ENCODE data around the gene IPO11.
A peak's percentile ranks its signal among the peaks of the same experiment; 100 is the strongest.
"Not testable (repeated sequence)": the region's sequence is repeated elsewhere in the genome, so short reads cannot be mapped to it uniquely, and the experiment has no call there.

The IPO11 gene

GRCh38 chr5:62450259-62450658 is 37.7 kb downstream of the IPO11 start:
- no peak for DNase-seq

GRCh38 chr5:62457071-62457470 is 44.5 kb downstream of the IPO11 start:
- DNase-seq, result no peak

GRCh38 chr5:62460578-62460983 is 48.0 kb downstream of the IPO11 start:
- DNase-seq, result peak; percentile 64

GRCh38 chr5:62461561-62461960 is 49.0 kb downstream of the IPO11 start:
- DNase-seq, result no peak

GRCh38 chr5:62465985-62466925 is 53.7 kb downstream of the IPO11 start:
- no peak for DNase-seq

- no peak for DNase-seq
These were observed 60.6 kb downstream of the IPO11 start for GRCh38 chr5:62473209-62473608.

GRCh38 chr5:62475072-62475471 is 62.5 kb downstream of the IPO11 start:
- DNase-seq, result no peak

GRCh38 chr5:62477801-62478200 is 65.2 kb downstream of the IPO11 start:
- DNase-seq, result no peak

- DNase-seq, result no peak
These were observed 71.0 kb downstream of the IPO11 start for GRCh38 chr5:62483556-62483955.

GRCh38 chr5:62486672-62487071 is 74.1 kb downstream of the IPO11 start:
- DNase-seq, result no peak

- DNase-seq, result no peak
These were observed 76.0 kb downstream of the IPO11 start for GRCh38 chr5:62488531-62488930.

- DNase-seq, result no peak
These were observed 76.9 kb downstream of the IPO11 start for GRCh38 chr5:62489471-62489870.

- DNase-seq, result no peak
These were observed 82.2 kb downstream of the IPO11 start for GRCh38 chr5:62494772-62495171.

GRCh38 chr5:62496876-62497275 is 84.3 kb downstream of the IPO11 start:
- no peak for DNase-seq

GRCh38 chr5:62498961-62499360 is 86.4 kb downstream of the IPO11 start:
- no peak for DNase-seq

GRCh38 chr5:62499756-62500155 is 87.2 kb downstream of the IPO11 start:
- DNase-seq, result no peak

- DNase-seq, result no peak
These were observed 90.0 kb downstream of the IPO11 start for GRCh38 chr5:62502456-62503101.

GRCh38 chr5:62504129-62504528 is 91.6 kb downstream of the IPO11 start:
- DNase-seq, result no peak

- DNase-seq, result no peak
These were observed 94.3 kb downstream of the IPO11 start for GRCh38 chr5:62506659-62507460.

GRCh38 chr5:62508760-62509159 is 96.2 kb downstream of the IPO11 start:
- not testable (repeated sequence) for DNase-seq

- no peak for DNase-seq
These were observed 97.2 kb downstream of the IPO11 start for GRCh38 chr5:62509806-62510205.

- DNase-seq, result not testable (repeated sequence)
These were observed 100.5 kb downstream of the IPO11 start for GRCh38 chr5:62513085-62513484.

- no peak for DNase-seq
These were observed 102.1 kb downstream of the IPO11 start for GRCh38 chr5:62514510-62515119.

All from NCI-H69 (cell line).